NCI-H1048 (cell line): ENCODE results near the gene RHBDD3.
"Not testable (repeated sequence)": the region's sequence is repeated elsewhere in the genome, so short reads cannot be mapped to it uniquely, and the experiment has no call there.

Experiments used
- DNase-seq: peaks from one replicate; lab custom pipeline; 2025; lab: John Stamatoyannopoulos, UW

RHBDD3 gene

DNA sequence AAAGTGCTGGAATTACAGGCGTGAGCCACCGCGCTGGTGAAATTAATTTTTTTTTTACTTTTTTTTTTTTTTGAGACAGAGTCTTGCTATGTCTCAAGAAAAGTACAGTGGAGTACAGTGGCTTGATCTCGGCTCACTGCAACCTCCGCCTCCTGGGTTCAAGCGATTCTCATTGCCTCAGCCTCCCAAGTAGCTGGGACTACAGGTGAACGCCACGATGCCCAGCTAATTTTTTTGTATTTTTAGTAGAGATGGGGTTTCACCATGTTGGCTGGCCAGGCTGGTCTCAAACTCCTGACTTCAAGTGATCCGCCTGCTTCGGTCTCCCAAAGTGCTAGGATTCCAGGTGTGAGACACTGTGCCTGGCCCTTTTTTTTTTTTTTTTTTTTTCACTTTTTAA lies 19.9 kb downstream of the RHBDD3 start:
- DNase-seq = not testable (repeated sequence)

DNA sequence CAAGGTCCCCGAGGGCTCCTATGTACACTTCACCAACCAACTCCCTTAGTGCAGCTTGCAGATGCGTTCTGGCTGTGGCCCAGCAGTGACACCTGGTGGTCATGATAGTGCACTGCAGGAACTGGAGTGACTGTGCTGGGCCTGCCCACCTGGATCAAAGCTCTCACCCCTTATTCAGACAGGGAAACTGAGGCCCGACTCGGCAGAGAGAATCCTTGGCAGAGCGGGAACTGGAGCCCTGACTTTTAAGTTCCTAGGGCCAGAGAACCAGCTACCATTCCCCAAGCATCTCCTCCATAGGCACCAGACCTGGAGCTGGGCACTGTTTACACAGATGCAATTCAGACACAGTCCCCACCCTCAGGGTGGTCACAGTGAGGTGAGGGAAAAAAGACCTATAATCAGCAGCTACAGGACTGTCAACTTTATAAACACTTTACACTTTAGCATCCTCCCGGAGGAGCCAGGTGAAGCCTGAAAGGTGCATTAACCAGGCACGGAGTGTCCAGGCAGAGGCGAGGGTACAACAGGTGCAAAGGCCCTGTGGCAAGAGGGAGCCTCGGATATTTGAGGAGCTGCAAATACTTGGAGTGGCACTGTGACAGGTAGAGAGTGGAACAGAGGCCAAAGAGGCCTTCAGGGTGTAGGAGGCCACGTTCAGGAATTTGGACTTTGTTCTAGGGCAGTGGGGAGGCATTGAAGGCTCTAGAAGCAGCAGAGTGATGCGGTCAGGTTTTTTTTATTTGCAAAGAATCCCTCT lies 22.0 kb downstream of the RHBDD3 start:
- DNase-seq = no peak

DNA sequence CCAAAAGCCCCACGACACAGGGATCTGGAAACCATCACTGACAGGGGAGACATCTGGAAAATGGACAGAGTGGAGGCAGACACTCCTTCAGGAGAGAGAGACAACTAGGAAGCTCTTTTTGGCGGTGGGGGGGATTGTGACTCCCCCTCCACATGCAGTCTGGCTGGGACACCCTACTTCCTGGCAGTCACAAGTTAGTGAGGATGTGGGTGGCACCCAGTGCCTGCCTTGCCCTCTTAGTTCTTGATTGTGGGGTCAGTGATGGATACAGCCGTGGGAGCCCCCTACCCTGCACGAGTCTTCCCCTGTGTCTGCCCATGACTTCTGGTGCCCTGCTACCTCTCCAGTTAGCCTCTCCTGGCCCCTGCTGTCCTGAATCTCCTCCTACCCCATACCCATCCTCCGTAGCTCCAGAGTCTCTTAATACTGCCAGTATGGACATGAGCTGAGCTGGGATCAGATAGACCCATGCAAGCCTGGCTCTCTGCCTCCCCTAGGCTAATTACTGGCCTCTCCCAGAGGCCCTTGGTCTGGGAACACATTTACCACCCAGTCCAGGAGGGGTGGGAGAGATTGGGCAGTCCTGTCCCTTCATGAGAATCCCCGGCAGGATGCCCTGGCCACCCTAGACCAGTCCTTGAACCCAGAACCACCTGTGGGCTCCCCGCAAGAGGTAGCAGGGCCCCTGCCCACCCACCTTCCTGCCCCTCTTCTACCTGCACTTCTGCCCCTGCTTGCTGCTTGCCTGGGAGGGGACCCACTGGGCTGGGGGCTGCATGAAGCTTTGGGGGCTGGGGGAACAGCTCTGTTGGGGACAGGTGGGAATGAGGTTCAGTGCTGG lies 22.8 kb downstream of the RHBDD3 start:
- no peak for DNase-seq

DNA sequence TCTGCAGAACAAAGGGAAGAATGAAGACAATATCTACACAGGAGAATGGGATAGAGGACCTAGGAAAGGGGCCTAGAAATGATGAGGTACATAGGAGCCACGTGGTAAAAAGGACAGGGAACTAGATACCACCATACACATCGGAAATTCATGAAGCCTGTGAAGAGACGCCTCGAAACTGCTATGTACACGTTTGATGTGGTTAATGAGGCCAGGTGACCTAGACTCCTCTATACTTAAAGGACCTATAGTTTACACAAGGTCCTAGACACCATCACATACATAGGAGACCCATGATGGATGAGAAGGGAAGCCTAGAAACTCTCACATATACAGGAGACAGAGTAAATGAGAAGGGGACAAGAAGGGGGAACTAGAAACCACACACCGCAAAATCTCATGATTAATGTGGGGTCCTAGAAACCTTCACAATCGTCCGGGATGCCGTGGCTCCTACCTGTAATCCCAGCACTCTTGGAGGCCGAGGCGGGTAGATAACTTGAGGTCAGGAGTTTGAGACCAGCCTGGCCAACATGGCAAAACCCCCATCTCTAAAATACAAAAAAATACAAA lies 23.8 kb downstream of the RHBDD3 start:
- DNase-seq = no peak

DNA sequence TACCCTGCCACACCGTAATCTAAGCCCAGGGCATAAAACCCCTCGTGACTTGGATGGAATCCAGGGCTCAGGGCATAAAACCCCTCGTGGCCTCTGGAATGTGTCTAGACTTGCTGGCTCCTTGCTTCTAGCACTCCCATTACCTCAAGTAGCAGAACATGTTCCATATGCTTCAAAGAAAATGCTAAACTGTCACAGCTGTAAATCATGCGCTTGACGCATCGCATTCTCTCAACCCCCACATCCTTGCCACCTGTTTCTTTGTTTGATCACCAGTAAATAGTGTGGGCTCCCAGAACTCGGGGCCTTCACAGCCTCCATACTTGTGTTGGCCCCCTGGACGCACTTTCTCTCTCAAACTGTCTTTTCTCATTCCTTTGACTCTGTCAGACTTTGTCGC lies 27.3 kb downstream of the RHBDD3 start:
- not testable (repeated sequence) for DNase-seq

DNA sequence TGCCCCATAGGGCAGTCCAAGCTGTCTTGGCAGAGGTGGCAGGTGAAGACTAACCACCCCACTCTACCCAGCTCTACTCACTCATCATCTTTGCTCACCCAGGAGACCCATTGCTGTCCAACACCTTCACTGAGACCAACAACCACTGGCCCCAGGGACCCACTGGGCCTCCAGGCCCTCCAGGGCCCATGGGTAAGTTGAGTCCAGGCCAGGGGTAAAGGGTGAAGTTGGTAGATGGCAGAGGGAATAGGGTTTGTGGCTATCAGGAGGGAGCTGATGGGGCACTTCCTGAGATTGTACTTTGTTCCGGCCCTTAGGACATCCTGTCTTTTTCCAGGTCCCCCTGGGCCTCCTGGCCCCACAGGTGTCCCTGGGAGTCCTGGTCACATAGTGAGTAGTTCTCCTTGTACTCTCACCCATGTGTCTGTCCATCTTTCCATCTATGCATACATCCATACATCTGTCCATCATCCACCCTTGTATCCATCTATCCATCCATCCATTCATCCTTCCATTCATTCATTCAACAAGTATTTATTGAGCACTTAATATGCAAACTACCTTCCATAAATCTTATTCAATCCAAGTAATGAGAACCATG lies 34.4 kb downstream of the RHBDD3 start:
- no peak for DNase-seq

DNA sequence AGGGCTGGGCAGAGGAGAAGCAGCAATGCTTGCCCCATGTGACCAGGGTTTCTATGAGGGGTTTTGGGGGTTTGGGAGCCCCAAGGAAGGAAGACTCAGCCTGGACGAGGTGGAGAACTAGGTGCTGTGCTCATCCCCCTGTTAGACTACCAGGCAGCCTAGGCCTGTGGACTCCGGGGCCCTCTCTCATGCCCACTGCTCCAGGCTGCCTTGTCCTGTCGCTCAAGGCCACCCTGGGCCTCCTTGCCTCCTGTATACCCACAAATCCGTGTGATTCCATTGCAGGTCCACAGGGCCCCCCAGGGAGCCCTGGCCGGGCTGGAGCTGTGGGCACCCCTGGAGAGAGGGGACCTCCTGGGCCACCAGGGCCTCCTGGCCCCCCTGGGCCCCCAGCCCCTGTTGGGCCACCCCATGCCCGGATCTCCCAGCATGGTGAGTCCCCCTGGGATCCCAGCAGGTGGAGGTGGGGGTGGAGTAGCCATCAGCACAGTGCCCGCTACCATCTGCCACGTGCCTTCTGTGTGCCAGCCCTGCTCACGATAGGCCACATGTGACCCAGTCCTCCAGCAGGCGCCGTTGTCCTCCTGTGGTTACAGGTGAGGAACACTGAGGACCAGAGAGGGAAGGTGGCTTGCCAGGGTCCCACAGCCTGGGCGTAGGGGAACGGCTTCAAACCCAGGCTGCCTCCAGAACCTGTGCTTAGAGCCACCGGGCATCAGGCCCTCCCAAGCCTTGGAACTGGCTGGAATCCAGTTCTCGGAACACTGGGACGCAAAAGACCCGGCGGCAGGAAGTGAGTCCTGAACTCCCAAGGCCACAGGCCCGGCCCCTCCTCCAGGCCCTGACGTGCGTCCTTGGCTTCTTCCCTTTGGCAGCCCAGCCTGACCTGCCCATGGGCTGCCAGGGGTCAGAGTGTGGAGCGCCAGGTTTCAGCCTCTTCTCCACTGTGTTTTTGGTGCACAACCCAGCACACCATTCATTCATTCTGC lies 35.5 kb downstream of the RHBDD3 start:
- no peak for DNase-seq

DNA sequence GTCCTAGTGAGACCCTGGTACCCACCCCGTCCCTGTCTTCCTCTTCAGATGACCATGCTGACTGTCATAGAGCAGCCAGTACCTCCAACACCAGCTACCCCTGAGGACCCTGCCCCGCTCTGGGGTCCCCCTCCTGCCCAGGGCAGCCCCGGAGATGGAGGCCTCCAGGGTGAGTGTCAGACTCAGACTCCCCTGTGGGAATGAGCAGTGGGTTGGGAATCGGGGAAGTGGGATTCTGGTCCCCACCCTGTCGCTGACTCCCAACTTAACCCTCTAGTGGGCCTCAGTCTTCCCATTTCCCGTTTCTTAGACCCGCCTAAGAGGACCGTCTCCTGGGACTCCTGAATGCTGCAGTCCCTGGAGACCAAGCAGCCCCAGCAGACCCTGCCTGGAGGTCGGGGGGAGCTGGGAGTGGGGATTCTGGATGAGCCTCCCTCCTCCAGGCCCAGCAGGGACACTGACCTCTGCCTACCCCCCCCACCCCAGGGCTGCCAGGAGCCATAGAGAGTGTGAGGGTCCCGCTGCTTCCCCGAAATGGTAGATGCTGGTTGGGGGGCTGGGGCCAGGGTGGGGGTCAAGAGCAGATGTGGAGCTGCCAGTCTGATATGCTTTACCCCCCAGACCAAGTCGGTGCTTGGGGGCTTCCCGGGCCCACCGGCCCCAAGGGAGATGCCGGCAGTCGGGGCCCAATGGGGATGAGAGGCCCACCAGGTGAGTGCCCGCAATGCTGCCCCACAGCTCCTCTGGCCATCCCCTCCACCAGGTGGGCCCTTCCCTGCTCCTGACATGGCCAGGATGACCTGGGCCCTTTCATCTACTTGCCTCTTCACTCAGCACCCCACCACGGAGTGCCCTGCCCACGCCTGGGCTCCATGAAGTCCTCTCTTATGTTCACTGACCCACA lies 36.6 kb downstream of the RHBDD3 start:
- DNase-seq = no peak

DNA sequence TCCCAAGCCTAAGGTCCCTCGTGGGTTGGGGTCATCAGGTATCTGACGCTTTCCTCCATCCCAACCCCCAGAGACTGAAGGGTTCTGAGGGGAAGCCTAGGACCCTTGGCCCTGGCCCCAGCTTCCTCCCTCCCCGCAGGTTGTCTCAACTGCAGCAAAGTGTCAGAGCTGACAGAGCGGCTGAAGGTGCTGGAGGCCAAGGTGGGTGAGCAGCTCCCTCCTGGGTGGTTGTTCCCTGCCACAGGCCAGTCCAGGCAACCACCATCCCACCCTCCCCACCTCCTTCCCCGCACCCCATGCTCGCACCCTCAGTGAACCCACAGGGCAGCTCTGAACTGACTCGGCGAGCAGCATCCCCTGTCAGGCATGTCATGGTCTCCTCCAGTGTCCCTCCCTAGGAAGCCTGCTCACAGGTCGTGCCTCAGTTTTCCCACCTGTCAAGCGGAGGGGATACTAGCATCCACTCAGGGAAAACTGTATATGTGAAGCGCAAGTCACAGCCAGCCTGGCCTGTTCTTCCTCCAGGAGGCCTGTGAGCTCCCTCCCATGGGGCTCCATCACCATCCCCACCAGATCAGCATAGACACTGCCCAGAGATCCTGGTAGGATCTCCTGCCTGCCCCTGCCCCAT lies 41.3 kb downstream of the RHBDD3 start:
- DNase-seq = no peak

DNA sequence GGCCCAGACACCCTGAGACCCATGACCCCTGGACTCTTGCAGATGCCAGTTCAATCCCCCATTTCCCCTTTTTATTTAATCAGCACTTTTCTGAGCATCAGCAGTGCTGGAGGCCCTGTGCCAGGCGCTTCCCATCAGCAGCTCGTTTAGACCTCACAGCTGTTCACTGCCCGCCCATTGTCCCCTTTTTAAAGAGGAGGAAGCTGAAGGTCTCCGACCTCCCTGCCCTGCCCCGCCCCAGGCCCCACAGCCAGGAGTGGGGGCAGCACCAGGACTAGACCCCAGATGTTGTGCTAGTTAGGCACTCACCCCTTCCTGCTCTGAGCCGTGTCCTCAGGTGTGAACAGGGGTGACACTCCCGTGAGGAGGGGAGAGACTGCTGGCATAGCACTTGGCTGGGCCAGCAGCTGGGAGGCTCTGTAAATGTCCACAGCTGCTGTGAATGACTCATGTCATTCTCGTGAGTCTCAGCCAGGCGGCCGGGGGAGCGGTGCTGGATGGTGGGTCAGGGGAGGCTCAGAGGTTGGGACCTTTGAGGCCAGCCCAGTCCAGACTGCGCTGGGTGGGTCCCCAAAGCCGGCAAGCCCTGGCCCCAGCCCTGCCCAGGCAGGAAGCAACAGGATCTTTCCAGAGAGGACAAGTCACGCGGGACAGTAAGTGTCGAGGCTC lies 42.2 kb downstream of the RHBDD3 start:
- DNase-seq = no peak

DNA sequence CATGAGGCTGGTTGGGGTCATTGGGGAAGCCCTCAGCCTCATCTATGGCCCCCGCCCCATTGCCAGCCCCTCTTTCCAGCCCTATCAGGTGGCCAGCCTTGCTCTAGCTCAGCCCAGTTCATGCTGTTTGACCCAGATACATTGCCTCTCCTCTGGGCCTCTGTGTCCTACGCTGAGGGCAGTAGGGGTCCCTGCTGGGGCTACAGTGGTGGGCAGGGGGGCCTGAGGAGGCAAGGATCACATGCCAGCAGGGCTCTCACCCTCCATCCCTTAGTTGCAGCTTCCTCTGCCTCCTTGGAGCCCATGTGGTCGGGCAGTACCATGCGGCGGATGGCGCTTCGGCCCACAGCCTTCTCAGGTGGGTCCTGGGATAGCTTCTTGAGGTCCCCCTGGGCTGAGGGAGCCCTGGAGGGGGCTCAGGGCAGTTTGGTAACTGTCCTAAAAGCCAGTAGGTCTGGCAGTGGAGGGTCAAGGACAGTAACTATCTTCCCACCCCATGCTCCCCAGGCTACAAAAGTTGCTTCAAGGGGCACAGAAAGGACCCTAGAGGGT lies 42.8 kb downstream of the RHBDD3 start:
- DNase-seq = no peak

DNA sequence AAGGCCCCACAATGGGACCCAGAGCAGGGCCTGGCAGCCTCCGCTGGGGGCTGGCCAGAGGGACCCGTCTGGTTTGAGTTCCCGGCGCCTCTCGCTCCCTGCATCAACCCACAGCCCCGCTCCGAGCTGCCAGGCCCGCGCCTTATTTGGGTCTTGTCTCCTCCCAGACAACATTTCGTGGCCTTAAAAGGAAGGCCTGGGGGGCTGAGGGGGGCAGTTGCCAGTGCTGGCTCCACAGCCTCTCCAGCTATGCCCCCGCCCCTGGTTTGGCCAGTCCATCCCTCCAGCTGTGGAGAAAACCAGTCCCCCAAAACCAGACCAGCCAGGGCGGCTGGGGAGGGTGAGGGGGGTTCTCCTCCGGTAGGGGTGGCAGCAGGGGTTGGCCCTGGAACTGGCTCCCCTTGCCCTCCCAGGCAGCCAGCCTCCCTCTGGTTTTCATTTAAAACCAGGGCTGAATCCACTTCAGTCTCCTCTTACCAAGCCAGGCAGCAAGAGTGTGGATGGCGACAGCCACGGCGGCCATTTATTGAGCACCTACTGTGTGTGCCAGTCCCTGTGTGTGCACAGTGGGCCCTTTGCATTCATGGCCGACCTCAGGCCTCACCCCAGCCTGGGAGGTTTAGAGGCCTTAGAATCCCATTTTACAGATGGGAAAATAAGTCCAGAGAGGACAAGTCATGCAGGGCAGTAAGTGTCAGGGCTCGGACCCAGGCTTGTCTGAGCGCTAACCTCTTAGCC lies 43.5 kb downstream of the RHBDD3 start:
- DNase-seq = no peak

DNA sequence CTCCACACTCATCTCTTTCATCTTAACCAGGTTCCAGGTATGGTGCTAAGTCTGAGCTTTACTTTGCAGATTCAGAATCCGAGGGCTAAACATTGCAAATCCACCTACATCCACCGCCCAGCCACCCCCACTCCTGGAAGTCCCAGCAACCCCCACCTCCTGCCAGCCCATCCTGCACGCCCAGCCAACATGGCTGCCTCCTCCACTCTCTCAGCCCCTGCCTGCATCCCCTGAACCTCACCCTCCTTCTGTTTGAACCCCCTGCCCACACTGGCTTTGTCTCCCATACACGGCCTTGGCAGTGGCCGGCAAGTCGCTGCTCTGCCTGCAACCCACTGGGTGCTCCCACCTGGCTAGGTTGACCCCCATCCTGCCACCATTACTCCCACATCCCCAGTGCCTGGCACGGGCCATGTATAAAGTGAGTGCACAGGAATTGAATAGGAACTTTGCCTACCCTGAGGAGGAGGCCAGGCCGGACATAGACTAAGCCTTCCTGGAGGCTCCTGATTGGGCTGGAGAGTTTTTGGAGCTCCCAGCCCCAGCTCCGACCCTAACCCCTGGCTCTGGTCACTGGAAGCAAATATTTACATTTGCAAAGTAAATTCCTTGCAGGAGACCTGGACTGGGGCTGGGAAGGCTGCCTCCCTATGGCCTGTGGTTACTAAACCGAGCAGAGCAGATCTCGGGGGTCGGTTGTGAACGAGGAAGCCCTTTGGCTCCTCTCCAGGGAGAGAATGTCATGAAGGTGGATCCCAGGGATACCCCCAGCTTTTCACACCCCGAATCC lies 47.7 kb downstream of the RHBDD3 start:
- no peak for DNase-seq

DNA sequence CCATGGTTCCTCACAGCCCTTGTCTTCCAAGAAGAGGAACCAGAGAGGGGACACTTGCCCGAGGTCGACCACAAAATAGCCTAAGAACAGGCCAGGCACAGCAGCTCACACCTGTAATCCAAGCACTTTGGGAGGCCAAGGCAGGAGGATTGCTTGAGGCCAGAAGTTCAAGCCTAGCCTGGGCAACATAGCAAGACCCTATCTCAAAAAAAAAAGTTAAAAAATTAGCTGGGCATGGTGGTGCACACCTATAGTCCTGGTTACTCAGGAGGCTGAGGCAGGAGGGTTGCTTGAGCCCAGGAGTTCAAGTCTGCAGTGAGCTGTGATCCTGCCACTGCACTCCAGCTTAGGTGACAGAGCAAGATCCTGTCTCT lies 48.4 kb downstream of the RHBDD3 start:
- not testable (repeated sequence) for DNase-seq

DNA sequence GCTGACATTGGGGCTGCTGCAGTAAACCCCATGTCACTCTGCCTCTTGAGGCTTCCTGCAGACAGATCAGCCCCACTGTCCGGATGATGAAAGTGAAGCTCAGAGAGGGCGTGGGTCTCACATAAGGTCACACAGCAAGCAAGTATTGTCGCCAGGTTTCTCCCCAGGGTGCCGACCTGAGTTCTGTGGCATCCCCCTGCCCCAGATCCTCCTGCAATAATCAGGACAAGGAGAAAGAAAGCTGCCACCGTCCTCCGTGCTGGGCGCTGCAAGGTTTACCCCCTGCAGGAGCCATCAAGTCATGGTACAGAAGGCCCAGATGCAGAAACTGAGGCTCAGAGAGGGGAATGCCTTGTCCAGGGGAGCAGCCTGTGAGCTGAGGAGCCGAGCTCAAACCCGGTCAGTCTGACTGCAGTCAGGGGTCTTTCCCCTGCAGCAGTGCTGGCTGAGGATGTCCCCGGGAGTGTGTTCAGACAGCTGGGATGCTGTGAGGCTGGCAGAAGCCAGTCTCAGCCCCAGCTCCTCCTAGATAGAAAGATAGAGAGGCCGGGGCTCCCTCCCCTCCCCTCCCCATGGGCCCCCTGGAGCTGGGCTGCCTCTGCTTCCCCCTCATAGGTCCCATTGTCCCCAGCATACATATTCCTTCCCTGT lies 48.9 kb downstream of the RHBDD3 start:
- DNase-seq = no peak

DNA sequence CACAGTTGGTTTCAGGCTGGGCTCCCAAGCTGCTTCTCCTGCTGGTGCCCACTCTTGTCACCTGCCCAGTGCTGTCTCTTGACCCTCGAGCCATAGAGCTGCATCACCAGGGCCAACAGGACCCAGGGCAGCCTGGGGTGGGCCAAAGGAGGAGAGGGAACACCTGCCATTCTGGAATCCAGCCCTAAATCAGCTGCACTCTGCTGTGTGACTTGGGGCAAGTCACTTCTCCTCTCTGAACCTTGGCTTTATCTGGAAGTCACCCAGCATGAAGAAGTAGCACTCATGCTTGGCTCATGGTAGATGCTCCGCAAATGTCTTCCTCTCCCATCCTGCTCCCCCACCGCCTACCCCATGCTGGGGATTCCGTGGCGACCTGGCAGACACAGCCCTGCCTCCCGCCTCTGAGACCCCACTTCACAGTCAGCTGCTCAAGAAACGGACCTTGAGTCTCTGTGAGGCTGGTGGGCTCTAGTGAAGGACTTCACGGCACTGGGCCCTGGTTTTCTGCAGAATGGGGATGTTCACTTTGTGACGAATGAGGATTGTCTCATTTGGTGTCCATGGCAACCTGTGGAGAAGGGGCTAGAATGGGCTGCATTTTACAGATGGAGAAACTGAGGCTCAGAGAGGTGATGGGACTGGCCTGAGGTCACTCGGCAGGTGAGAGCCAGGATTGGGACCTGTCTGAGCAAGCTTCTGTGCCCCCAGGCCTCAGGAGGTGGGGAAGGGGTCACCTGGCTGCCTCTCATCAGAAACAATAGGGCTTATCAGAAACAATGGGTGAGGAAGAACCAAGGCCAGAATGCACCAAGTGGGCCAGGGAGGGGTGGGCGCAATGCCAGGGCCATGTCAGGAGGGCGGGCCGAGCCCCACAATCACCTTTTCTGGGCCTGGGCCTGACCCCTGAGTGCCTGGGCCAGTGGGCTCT lies 49.7 kb downstream of the RHBDD3 start:
- no peak for DNase-seq
